IMR-90 (cell line): ENCODE data around the gene CSNK2B. TPM values are rescaled to one million over a fixed set of nuclear protein-coding genes. Genes with fewer than 3 reads are reported as not detected.

Experiments
- ATAC-seq: fragments of 200-7000 bp; cut with Tn5 transposase; 2 replicates; pipeline ENCODE4 v1.9.1; 2020; ENCODE audit warnings: low read depth, mild to moderate bottlenecking, moderate library complexity
- BruUV-seq: library from RNA; stranded (reverse); fragments of 400-500 nt; replicated peaks from 2 replicates; lab custom pipeline; 2021; lab: Mats Ljungman, UMichigan
- CTCF ChIA-PET: fragments of 300-600 bp; formaldehyde crosslinking; extraction: SDS; loops from one replicate; lab custom pipeline; 2021; ENCODE audit warnings: antibody characterized with exemption; lab: Yijun Ruan, JAX
- POLR2A ChIA-PET: fragments of 300-600 bp; sonication (Branson Sonifier 250); formaldehyde crosslinking; loops from one replicate; lab custom pipeline; 2022; ENCODE audit warnings: antibody characterized with exemption; ENCODE audit not compliant: unreplicated experiment; lab: Charles Lee
- DNase-seq: peaks from one replicate; pipeline ENCODE4 v3.0.0; 2013
- H2AFZ ChIP-seq: replicated peaks from 2 replicates; pipeline ENCODE3; 2013; ENCODE audit warnings: low read length, mild to moderate bottlenecking; ENCODE audit not compliant: poor library complexity
- H2AK5ac ChIP-seq: 2 replicates; pipeline ENCODE4 v1.6.1; 2013; ENCODE audit warnings: low read depth, low read length, inconsistent platforms
- H2AK9ac ChIP-seq: replicated peaks from 2 replicates; pipeline ENCODE3; 2013; ENCODE audit warnings: mild to moderate bottlenecking, low read depth, low read length, moderate library complexity; ENCODE audit not compliant: poor library complexity
- H2BK120ac ChIP-seq: 2 replicates; pipeline ENCODE4 v1.6.1; 2013; ENCODE audit warnings: low read depth, low read length, inconsistent platforms
- H2BK15ac ChIP-seq: 3 replicates; pipeline ENCODE4 v1.6.1; 2013; ENCODE audit warnings: low read depth, low read length, inconsistent platforms
- H2BK20ac ChIP-seq: 2 replicates; pipeline ENCODE4 v1.6.1; 2013; ENCODE audit warnings: low read depth, mild to moderate bottlenecking, inconsistent platforms, low read length, moderate library complexity
- H2BK5ac ChIP-seq: 2 replicates; pipeline ENCODE4 v1.6.1; 2013; ENCODE audit warnings: mild to moderate bottlenecking, low read depth, low read length, inconsistent platforms; ENCODE audit not compliant: poor library complexity, severe bottlenecking
- H3K14ac ChIP-seq: replicated peaks from 2 replicates; pipeline ENCODE4 v1.6.1; 2013; ENCODE audit warnings: low read depth, low read length, inconsistent platforms
- H3K18ac ChIP-seq: 2 replicates; pipeline ENCODE4 v1.6.1; 2013; ENCODE audit warnings: low read depth, low read length, control low read depth
- H3K23ac ChIP-seq: 2 replicates; pipeline ENCODE4 v1.6.1; 2013; ENCODE audit warnings: low read depth, low read length, inconsistent platforms
- H3K27ac ChIP-seq: 2 replicates; pipeline ENCODE4 v1.5.1; 2013; ENCODE audit warnings: mild to moderate bottlenecking, control low read depth, low read length; ENCODE audit not compliant: insufficient read depth
- H3K27me3 ChIP-seq: 2 replicates; pipeline ENCODE4 v1.6.1; 2013; ENCODE audit warnings: low read length; ENCODE audit not compliant: control insufficient read depth, insufficient read depth
- H3K36me3 ChIP-seq: 2 replicates; pipeline ENCODE4 v1.6.1; 2013; ENCODE audit warnings: low read length, mixed read lengths; ENCODE audit not compliant: control insufficient read depth, insufficient read depth
- H3K4ac ChIP-seq: 2 replicates; pipeline ENCODE4 v1.6.1; 2013; ENCODE audit warnings: low read depth, low read length, inconsistent platforms
- H3K4me1 ChIP-seq: 2 replicates; pipeline ENCODE4 v1.6.1; 2013; ENCODE audit warnings: low read length, mixed read lengths; ENCODE audit not compliant: control insufficient read depth, insufficient read depth
- H3K4me2 ChIP-seq: 2 replicates; pipeline ENCODE4 v1.6.1; 2013; ENCODE audit warnings: low read depth, mild to moderate bottlenecking, control low read depth, low read length, moderate library complexity
- H3K4me3 ChIP-seq: 2 replicates; pipeline ENCODE4 v1.5.1; 2013; ENCODE audit warnings: low read depth, mild to moderate bottlenecking, control low read depth, low read length, moderate library complexity; ENCODE audit not compliant: insufficient read depth
- H3K56ac ChIP-seq: 2 replicates; pipeline ENCODE4 v1.6.1; 2013; ENCODE audit warnings: low read length, inconsistent platforms; ENCODE audit not compliant: insufficient read depth; ENCODE audit errors: extremely low read depth
- H3K79me1 ChIP-seq, 2 experiments: 2 replicates each; pipeline ENCODE4 v1.6.1; 2013; ENCODE audit warnings: low read length in 2 of 2, inconsistent platforms in 1 of 2, low read depth in 1 of 2
- H3K9ac ChIP-seq: 2 replicates; pipeline ENCODE4 v1.6.1; 2013; ENCODE audit warnings: low read depth, low read length, control low read depth
- H3K9me1 ChIP-seq: 2 replicates; pipeline ENCODE4 v1.6.1; 2013; ENCODE audit warnings: low read length, inconsistent platforms; ENCODE audit not compliant: insufficient read depth
- H3K9me3 ChIP-seq: 2 replicates; pipeline ENCODE4 v1.6.1; 2013; ENCODE audit warnings: low read length; ENCODE audit not compliant: control insufficient read depth, insufficient read depth
- H4K20me1 ChIP-seq: 2 replicates; pipeline ENCODE4 v1.6.1; 2013; ENCODE audit warnings: low read length, inconsistent platforms; ENCODE audit not compliant: insufficient read depth
- H4K5ac ChIP-seq: 2 replicates; pipeline ENCODE4 v1.6.1; 2013; ENCODE audit warnings: mild to moderate bottlenecking, low read depth, low read length, control low read depth
- H4K8ac ChIP-seq, 2 experiments: 2 replicates each; pipeline ENCODE4 v1.6.1; 2013; ENCODE audit warnings: low read depth in 2 of 2, low read length in 2 of 2, control low read depth in 1 of 2, inconsistent platforms in 1 of 2
- H4K91ac ChIP-seq: 2 replicates; pipeline ENCODE4 v1.6.1; 2013; ENCODE audit warnings: low read depth, low read length, inconsistent platforms; ENCODE audit not compliant: insufficient read depth
- BHLHE40 ChIP-seq: fragments of 150-350 bp; IDR thresholded peaks from 2 replicates; pipeline ENCODE4 v1.6.1; 2016; ENCODE audit warnings: mild to moderate bottlenecking, low read depth, low read length
- CEBPB ChIP-seq: IDR thresholded peaks from 2 replicates; pipeline ENCODE4 v1.6.1; 2012; ENCODE audit warnings: low read depth, low read length, improper control_type of control experiment
- CHD1 ChIP-seq: IDR thresholded peaks from 2 replicates; pipeline ENCODE4 v1.6.1; 2012; ENCODE audit warnings: low read depth, low read length, improper control_type of control experiment
- CTCF ChIP-seq: conservative IDR thresholded peaks from 2 replicates; pipeline ENCODE4 v1.5.1; 2012; ENCODE audit warnings: mild to moderate bottlenecking, low read depth, low read length, improper control_type of control experiment
- ELK1 ChIP-seq: fragments of 150-350 bp; IDR thresholded peaks from 2 replicates; pipeline ENCODE4 v1.6.1; 2016; ENCODE audit warnings: low read depth, mild to moderate bottlenecking, low read length, moderate library complexity, borderline replicate concordance
- FOS ChIP-seq: fragments of 150-350 bp; IDR thresholded peaks from 2 replicates; pipeline ENCODE4 v1.6.1; 2016; ENCODE audit warnings: low read depth, low read length
- MAFK ChIP-seq: IDR thresholded peaks from 2 replicates; pipeline ENCODE4 v1.6.1; 2012; ENCODE audit warnings: low read depth, low read length, improper control_type of control experiment
- MAZ ChIP-seq: IDR thresholded peaks from 2 replicates; pipeline ENCODE4 v1.6.1; 2012; ENCODE audit warnings: low read depth, mild to moderate bottlenecking, low read length, improper control_type of control experiment, moderate library complexity, borderline replicate concordance
- MXI1 ChIP-seq: IDR thresholded peaks from 2 replicates; pipeline ENCODE4 v1.6.1; 2012; ENCODE audit warnings: low read depth, mild to moderate bottlenecking, low read length, moderate library complexity, borderline replicate concordance
- NFE2L2 ChIP-seq: fragments of 150-350 bp; IDR thresholded peaks from 2 replicates; pipeline ENCODE4 v1.6.1; 2016; ENCODE audit warnings: low read depth, mild to moderate bottlenecking, low read length
- POLR2A ChIP-seq: IDR thresholded peaks from 2 replicates; pipeline ENCODE4 v1.6.1; 2012; ENCODE audit warnings: mild to moderate bottlenecking, low read depth, low read length
- RAD21 ChIP-seq: IDR thresholded peaks from 2 replicates; pipeline ENCODE4 v1.6.1; 2012; ENCODE audit warnings: low read length, improper control_type of control experiment
- RCOR1 ChIP-seq: IDR thresholded peaks from 2 replicates; pipeline ENCODE4 v1.6.1; 2012; ENCODE audit warnings: mild to moderate bottlenecking, low read length, improper control_type of control experiment; ENCODE audit not compliant: insufficient replicate concordance
- RFX5 ChIP-seq: IDR thresholded peaks from 2 replicates; pipeline ENCODE4 v1.8.0; 2012; ENCODE audit warnings: low read depth, mild to moderate bottlenecking, low read length, moderate library complexity
- SMC3 ChIP-seq: fragments of 150-350 bp; IDR thresholded peaks from 2 replicates; pipeline ENCODE4 v1.6.1; 2016; ENCODE audit warnings: low read depth, mild to moderate bottlenecking, antibody characterized with exemption, low read length, moderate library complexity
- USF2 ChIP-seq: fragments of 150-350 bp; IDR thresholded peaks from 2 replicates; pipeline ENCODE4 v1.6.1; 2017; ENCODE audit warnings: mild to moderate bottlenecking, antibody characterized with exemption, low read length, low read depth
- WGBS, 2 experiments: methylation state at CpG; one replicate each; pipeline versions ENCODE4 v1.1.5 to v1.1.7; 2013; ENCODE audit warnings: missing lambda C conversion rate in 2 of 2; ENCODE audit not compliant: insufficient read length in 1 of 2; ENCODE audit errors: extremely low coverage in 2 of 2; 5-methylcytosine and 5-hydroxymethylcytosine counted together
- dilution Hi-C: fragments of 300-500 bp; cut with HindIII; formaldehyde crosslinking; loops from one replicate; pipeline ENCODE4 v1.14.3; 2018; ENCODE audit warnings: low sequenced_read_pairs; ENCODE audit not compliant: unreplicated experiment
- in situ Hi-C: fragments of 300-500 bp; cut with MboI; formaldehyde crosslinking; loops from 3 replicates; pipeline ENCODE4 v1.14.3; 2019; ENCODE audit warnings: low sequenced_read_pairs, inconsistent platforms, mixed read lengths
- intact Hi-C: fragments of 100-400 bp; cut with micrococcal nuclease; formaldehyde crosslinking; loops from 2 replicates; pipeline ENCODE4 v1.10.0; 2022
- polyA plus RNA-seq, 3 experiments: library from polyadenylated mRNA; depleted of rRNA; stranded (reverse); fragments of >200 nt; gene quantifications; 2 replicates each; pipeline ENCODE4 v1.2.3, GENCODE V29; 2012; ENCODE audit warnings: low replicate concordance in 1 of 3
- total RNA-seq: library from RNA; depleted of rRNA; stranded (reverse); fragments of >200 nt; gene quantifications from 2 replicates; pipeline ENCODE4 v1.2.3, GENCODE V29; 2012

Gene CSNK2B
- total and polyA plus RNA-seq, 2 of the 4 experiments (the other 2 are of a cell fraction) = 194 to 240 TPM

GRCh38 chr6:31632279-31632946 lies 33.5 kb upstream of the CSNK2B start:
- intact Hi-C loops (no loop called here), dilution Hi-C loops (no loop called here), in situ Hi-C loops (no loop called here)
- no peak overlapping the region for H4K5ac ChIP-seq
- peaks cover 35 to 57% of the 10 kb centered on the region in 2 experiments for H3K79me1 ChIP-seq
- no peak overlapping the region for H2AK5ac ChIP-seq
- peak overlapping the region; percentile 13 for H2AFZ ChIP-seq
- H2AK9ac ChIP-seq = peak overlapping the region; percentile 15
- H3K14ac ChIP-seq = no peak overlapping the region
- no peak overlapping the region for H3K9ac ChIP-seq
- no TSS peak for BruUV-seq
- ChIA-PET POLR2A (no interaction called here), CTCF (no interaction called here)
- H2BK20ac ChIP-seq = no peak overlapping the region
- H3K9me1 ChIP-seq = no peaks in the 10 kb centered on the region
- H4K20me1 ChIP-seq = peaks cover 26% of the 10 kb centered on the region
- no peak overlapping the region for H2BK15ac ChIP-seq
- no peaks in the 10 kb centered on the region for H3K4me1 ChIP-seq
- peaks cover 93% of the 10 kb centered on the region for H3K36me3 ChIP-seq
- no peak overlapping the region for H3K4ac ChIP-seq
- WGBS, 2 experiments = 89% methylated on average over 14 of the region's 26 CpGs; no CpG with 5 or more reads in 1 of the 2 experiments
- ATAC-seq (no peak), DNase-seq (no peak)
- H4K91ac ChIP-seq = no peak overlapping the region
- TF ChIP-seq RCOR1 = no peak
- no peak for TF ChIP-seq POLR2A
- TF ChIP-seq MXI1 = no peak
- no peak for TF ChIP-seq CEBPB
- no peak for TF ChIP-seq MAZ
- no peak for TF ChIP-seq FOS
- no peak for TF ChIP-seq MAFK
- no peak for TF ChIP-seq NFE2L2
- no peak for TF ChIP-seq SMC3
- TF ChIP-seq USF2 = no peak
- no peak for TF ChIP-seq BHLHE40
- no peak for TF ChIP-seq CTCF
- TF ChIP-seq ELK1 = no peak
- TF ChIP-seq RFX5 = no peak
- no peak for TF ChIP-seq RAD21
- TF ChIP-seq CHD1 = no peak
- H3K27ac ChIP-seq = no peak overlapping the region
- H3K9me3 ChIP-seq = no peaks in the 10 kb centered on the region
- no peak overlapping the region for H2BK120ac ChIP-seq
- no peak overlapping the region for H3K23ac ChIP-seq
- no peak overlapping the region for H3K56ac ChIP-seq
- H3K18ac ChIP-seq = no peak overlapping the region
- H3K4me3 ChIP-seq = no peak overlapping the region
- no peak overlapping the region for H4K8ac ChIP-seq
- no peak overlapping the region for H2BK5ac ChIP-seq
- no peak overlapping the region for H3K4me2 ChIP-seq
- no peaks in the 10 kb centered on the region for H3K27me3 ChIP-seq
